GM12878 (cell line): ENCODE measurements around the gene GABBR2. TPM values are rescaled to one million over a fixed set of nuclear protein-coding genes. Genes with fewer than 3 reads are reported as not detected.

ENCODE experiments used
- ATAC-seq: fragments of 200-7000 bp; cut with Tn5 transposase; 3 replicates; pipeline ENCODE4 v1.9.1; 2020; ENCODE audit warnings: mild to moderate bottlenecking, moderate library complexity
- BruUV-seq: library from RNA; stranded (reverse); fragments of 400-500 nt; replicated peaks from 2 replicates; lab custom pipeline; 2021; lab: Mats Ljungman, UMichigan
- CTCF ChIA-PET: fragments of 300-600 bp; sonication (Branson Sonifier 250); formaldehyde crosslinking; extraction: SDS; loops from one replicate; lab custom pipeline; 2021; ENCODE audit warnings: inconsistent platforms; lab: Yijun Ruan, JAX
- POLR2A ChIA-PET: fragments of 350-600 bp; formaldehyde crosslinking; extraction: SDS; loops from one replicate; lab custom pipeline; 2021; ENCODE audit warnings: inconsistent platforms; lab: Charles Lee
- RAD21 ChIA-PET: fragments of 300-600 bp; sonication (Branson Sonifier 250); formaldehyde crosslinking; loops from one replicate; lab custom pipeline; 2023; ENCODE audit warnings: antibody characterized with exemption; ENCODE audit not compliant: unreplicated experiment; lab: Charles Lee
- SMC1A ChIA-PET: fragments of 300-600 bp; sonication (Branson Sonifier 250); formaldehyde crosslinking; loops from one replicate; lab custom pipeline; 2023; ENCODE audit not compliant: unreplicated experiment, uncharacterized antibody; lab: Charles Lee
- DNase-seq: peaks from one replicate; pipeline ENCODE4 v3.0.0-alpha.2; 2011; ENCODE audit warnings: low read depth, low spot score
- FAIRE-seq: peaks from 3 replicates; lab custom pipeline; 2011; peaks lifted over from hg19 to GRCh38; lab: Jason Lieb, UNC
- H2AFZ ChIP-seq: 2 replicates; pipeline ENCODE4 v1.6.0; 2011; ENCODE audit warnings: low read depth, low read length, control low read depth; ENCODE audit not compliant: control insufficient read depth
- H3K27ac ChIP-seq: 2 replicates; pipeline ENCODE4 v1.5.1; 2011; ENCODE audit warnings: control low read depth; ENCODE audit not compliant: control insufficient read depth, insufficient read depth
- H3K27me3 ChIP-seq, 2 experiments: replicated peaks in 1 of 2; 2 replicates each; pipeline versions ENCODE4 v1.6.0 to v1.6.1; 2011; ENCODE audit warnings: low read length in 1 of 2; ENCODE audit not compliant: control insufficient read depth in 2 of 2, insufficient read depth in 2 of 2
- H3K36me3 ChIP-seq, 2 experiments: 2 replicates each; pipeline ENCODE4 v1.5.1; 2011; ENCODE audit warnings: low read length in 1 of 2; ENCODE audit not compliant: control insufficient read depth in 2 of 2, insufficient read depth in 2 of 2
- H3K4me1 ChIP-seq: 2 replicates; pipeline ENCODE4 v1.6.1; 2011; ENCODE audit warnings: mild to moderate bottlenecking, low read length, moderate library complexity, mixed read lengths; ENCODE audit not compliant: control insufficient read depth, insufficient read depth
- H3K4me2 ChIP-seq: 2 replicates; pipeline ENCODE4 v1.6.0; 2011; ENCODE audit warnings: control low read depth; ENCODE audit not compliant: control insufficient read depth, insufficient read depth
- H3K4me3 ChIP-seq: fragments of 200-600 bp; sonication (generic); 2 replicates; pipeline ENCODE4 v1.5.1; 2016
- H3K79me2 ChIP-seq: 2 replicates; pipeline ENCODE4 v1.6.0; 2011; ENCODE audit warnings: low read length; ENCODE audit not compliant: control insufficient read depth, insufficient read depth
- H3K9ac ChIP-seq: 2 replicates; pipeline ENCODE4 v1.8.0; 2011; ENCODE audit warnings: low read length, control low read depth, mixed read lengths; ENCODE audit not compliant: control insufficient read depth, insufficient read depth
- H3K9me3 ChIP-seq: replicated peaks from 3 replicates; pipeline ENCODE4 v1.5.1; 2011; ENCODE audit warnings: mild to moderate bottlenecking, low read length; ENCODE audit not compliant: control insufficient read depth, insufficient read depth
- H4K20me1 ChIP-seq: 2 replicates; pipeline ENCODE4 v1.6.0; 2011; ENCODE audit not compliant: control insufficient read depth, insufficient read depth
- ATF3 ChIP-seq: IDR thresholded peaks from 2 replicates; pipeline ENCODE4 v1.6.1; 2011; ENCODE audit warnings: low read depth, mild to moderate bottlenecking, low read length, moderate library complexity, borderline replicate concordance; ENCODE audit errors: extremely low read depth
- CBX5 ChIP-seq: sonication (generic); IDR thresholded peaks from 2 replicates; pipeline ENCODE4 v1.6.1; 2016; ENCODE audit warnings: low read depth, moderate library complexity, mild to moderate bottlenecking, inconsistent platforms
- CHD2 ChIP-seq: IDR thresholded peaks from 2 replicates; pipeline ENCODE4 v1.6.1; 2011; ENCODE audit warnings: low read depth, low read length, improper control_type of control experiment, borderline replicate concordance
- CHD4 ChIP-seq: fragments of 200-600 bp; sonication (generic); IDR thresholded peaks from 2 replicates; pipeline ENCODE4 v1.6.1; 2016; ENCODE audit warnings: mild to moderate bottlenecking
- EGR1 ChIP-seq, 2 experiments: IDR thresholded peaks; 1 replicate in 1 of 2; 2 replicates in 1 of 2; pipeline ENCODE4 v1.6.1; 2011 to 2012; ENCODE audit warnings: low read depth in 2 of 2, low read length in 2 of 2, borderline replicate concordance in 1 of 2, mild to moderate bottlenecking in 1 of 2, moderate library complexity in 1 of 2
- NR2F1 ChIP-seq: fragments of 450-650 bp; conservative IDR thresholded peaks from 2 replicates; pipeline ENCODE4 v1.6.1; 2017; ENCODE audit warnings: mild to moderate bottlenecking
- RFX5 ChIP-seq: IDR thresholded peaks from 2 replicates; pipeline ENCODE4 v1.6.1; 2011; ENCODE audit warnings: low read depth, low read length, improper control_type of control experiment
- SKIL ChIP-seq: fragments of 450-650 bp; IDR thresholded peaks from 2 replicates; pipeline ENCODE4 v1.6.1; 2017; ENCODE audit warnings: mild to moderate bottlenecking, low read depth, inconsistent platforms; ENCODE audit not compliant: poor library complexity, severe bottlenecking
- SREBF1 ChIP-seq: IDR thresholded peaks from 2 replicates; pipeline ENCODE4 v1.6.1; 2012; ENCODE audit warnings: mild to moderate bottlenecking, low read length
- STAT1 ChIP-seq: fragments of 450-650 bp; conservative IDR thresholded peaks from 2 replicates; pipeline ENCODE4 v1.6.1; 2014; ENCODE audit warnings: antibody characterized with exemption, mild to moderate bottlenecking
- TBL1XR1 ChIP-seq: IDR thresholded peaks from 2 replicates; pipeline ENCODE4 v1.6.1; 2012; ENCODE audit warnings: low read depth, low read length, improper control_type of control experiment
- TCF7 ChIP-seq: IDR thresholded peaks from 2 replicates; pipeline ENCODE4 v1.6.1; 2014; ENCODE audit warnings: antibody characterized with exemption, borderline replicate concordance
- ZBTB4 ChIP-seq: fragments of 450-650 bp; formaldehyde crosslinking; IDR thresholded peaks from 2 replicates; pipeline ENCODE4 v1.4.0; 2022; ENCODE audit warnings: mild to moderate bottlenecking, moderate library complexity
- ZNF622 ChIP-seq: fragments of 450-650 bp; IDR thresholded peaks from 2 replicates; pipeline ENCODE4 v1.6.1; 2017; ENCODE audit warnings: mild to moderate bottlenecking, inconsistent platforms
- WGBS: methylation state at CpG from one replicate; pipeline ENCODE4 v1.1.6; 2016; ENCODE audit warnings: low lambda C conversion rate; ENCODE audit not compliant: insufficient replicate concordance, insufficient coverage; ENCODE audit errors: missing lambda C conversion rate; 5-methylcytosine and 5-hydroxymethylcytosine counted together
- in situ Hi-C: fragments of 300-500 bp; cut with MboI; formaldehyde crosslinking; loops from 9 replicates; pipeline ENCODE4 v1.14.3; 2018; ENCODE audit warnings: mixed read lengths
- intact Hi-C: fragments of 100-400 bp; cut with micrococcal nuclease; formaldehyde crosslinking; loops from one replicate; pipeline ENCODE4 v1.14.2; 2022; ENCODE audit not compliant: unreplicated experiment
- polyA plus RNA-seq, 11 experiments: library from polyadenylated mRNA; depleted of rRNA in 4 of 11; unstranded in 6 of 11; stranded (reverse) in 5 of 11; fragments of >200 nt; fragmentation: Nextera tagmentation in 4 of 11; fragmentation: Illumina TruSeq in 1 of 11; extraction: Ambion mirVana in 4 of 11; extraction: Trizol in 1 of 11; gene quantifications; 1 replicate in 1 of 11; 2 replicates in 10 of 11; pipeline versions ENCODE4 v1.2.1 to v1.2.3, GENCODE V29; 2011 to 2016; ENCODE audit warnings: inconsistent platforms in 2 of 11, missing spikeins in 2 of 11, low read depth in 1 of 11
- total RNA-seq, 4 experiments: library from RNA; depleted of rRNA in 3 of 4; stranded (reverse); fragments of >200 nt in 3 of 4; fragmentation: Illumina TruSeq in 1 of 4; extraction: Trizol in 1 of 4; gene quantifications; 2 replicates each; pipeline versions ENCODE4 v1.2.1 to v1.2.3, GENCODE V29; 2013 to 2021

GABBR2 gene
- total and polyA plus RNA-seq, 10 of the 15 experiments (the other 5 are each of a cell fraction or from before 2014, with no cell fraction given) = 0.02 to 2.2 (median 0.06) TPM; not detected in 2

- ChIA-PET SMC1A (no interaction called here), CTCF (interaction anchor here (0.6 to 0.7 kb wide), 2 partner anchors 84 to 1530 kb away, joined by 3 to 4 read pairs; no protein-coding TSS in a partner anchor), RAD21 (no interaction called here), POLR2A (no interaction called here)
- in situ Hi-C loops (no loop called here), intact Hi-C loops (no loop called here)
- no peak overlapping the region for H3K4me2 ChIP-seq
- FAIRE-seq (no peak), ATAC-seq (no peak), DNase-seq (no peak)
- no peak overlapping the region for H2AFZ ChIP-seq
- no TSS peak for BruUV-seq
- H3K9ac ChIP-seq = no peak overlapping the region
- no peaks in the 10 kb centered on the region for H3K9me3 ChIP-seq
- no peaks in the 10 kb centered on the region for H3K4me1 ChIP-seq
- H4K20me1 ChIP-seq = no peaks in the 10 kb centered on the region
- H3K4me3 ChIP-seq = no peak overlapping the region
- H3K27me3 ChIP-seq = peaks cover 0 to 1% of the 10 kb centered on the region in 2 experiments; a peak in 2 of 4 replicates
- TF ChIP-seq RFX5 (no peak), TCF7 (no peak), CBX5 (no peak), ZBTB4 (CRISPR knock-in tag) (no peak), CHD4 (no peak), EGR1 (IDR thresholded peaks at IDR 0.05; ENCODE audit: borderline replicate concordance in 1 of 2, low read depth in 2 of 2, low read length in 2 of 2) (no peak), SKIL (no peak), STAT1 (no peak), TBL1XR1 (no peak), ZNF622 (no peak), CHD2 (no peak), ATF3 (no peak), SREBF1 (no peak), NR2F1 (no peak)
- no peaks in the 10 kb centered on the region for H3K79me2 ChIP-seq
- no peak overlapping the region for H3K27ac ChIP-seq
- 49% methylated on average over 12 of the region's 12 CpGs for WGBS
- H3K36me3 ChIP-seq = no peaks in the 10 kb centered on the region
Observed at GRCh38 chr9:98289614-98290201, 419.0 kb downstream of the GABBR2 start.
